AG09309 (cell line): ENCODE data around the gene GPR37L1.
"Not testable (repeated sequence)": the region's sequence is repeated elsewhere in the genome, so short reads cannot be mapped to it uniquely, and the experiment has no call there.

Source experiments
- DNase-seq: peaks from one replicate; pipeline ENCODE4 v3.0.0-alpha.2; 2010; ENCODE audit warnings: low read depth
- H3K4me3 ChIP-seq: 2 replicates; pipeline ENCODE4 v1.5.1; 2011; ENCODE audit warnings: mild to moderate bottlenecking, low read depth, low read length, moderate library complexity; ENCODE audit not compliant: control insufficient read depth
- TF ChIP-seq, protein P1 (sequence below): IDR thresholded peaks from 2 replicates; pipeline ENCODE4 v1.5.1; 2011; ENCODE audit warnings: mild to moderate bottlenecking, low read depth, low read length, inconsistent platforms; ENCODE audit not compliant: insufficient read depth, control insufficient read depth; ENCODE audit errors: missing control alignments

GPR37L1 gene

GRCh38 chr1:202144402-202145067, 21.8 kb downstream of the GPR37L1 start, which contains the start of gene ARL8A:
ARL8A (minus strand) TSS chr1:202144737; CDS start chr1:202144572, 165 bp downstream.
- peak within 1 kb of the TSS; percentile 60 for H3K4me3 ChIP-seq
- TF ChIP-seq, protein P1, sequence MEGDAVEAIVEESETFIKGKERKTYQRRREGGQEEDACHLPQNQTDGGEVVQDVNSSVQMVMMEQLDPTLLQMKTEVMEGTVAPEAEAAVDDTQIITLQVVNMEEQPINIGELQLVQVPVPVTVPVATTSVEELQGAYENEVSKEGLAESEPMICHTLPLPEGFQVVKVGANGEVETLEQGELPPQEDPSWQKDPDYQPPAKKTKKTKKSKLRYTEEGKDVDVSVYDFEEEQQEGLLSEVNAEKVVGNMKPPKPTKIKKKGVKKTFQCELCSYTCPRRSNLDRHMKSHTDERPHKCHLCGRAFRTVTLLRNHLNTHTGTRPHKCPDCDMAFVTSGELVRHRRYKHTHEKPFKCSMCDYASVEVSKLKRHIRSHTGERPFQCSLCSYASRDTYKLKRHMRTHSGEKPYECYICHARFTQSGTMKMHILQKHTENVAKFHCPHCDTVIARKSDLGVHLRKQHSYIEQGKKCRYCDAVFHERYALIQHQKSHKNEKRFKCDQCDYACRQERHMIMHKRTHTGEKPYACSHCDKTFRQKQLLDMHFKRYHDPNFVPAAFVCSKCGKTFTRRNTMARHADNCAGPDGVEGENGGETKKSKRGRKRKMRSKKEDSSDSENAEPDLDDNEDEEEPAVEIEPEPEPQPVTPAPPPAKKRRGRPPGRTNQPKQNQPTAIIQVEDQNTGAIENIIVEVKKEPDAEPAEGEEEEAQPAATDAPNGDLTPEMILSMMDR, result no peak
- no peak for DNase-seq

- DNase-seq, result no peak
- TF ChIP-seq, protein P1, result no peak
- peak overlapping the region; percentile 60 for H3K4me3 ChIP-seq
Measured at GRCh38 chr1:202145068-202145743, 22.5 kb downstream of the GPR37L1 start.

- H3K4me3 ChIP-seq, DNase-seq: not testable (repeated sequence)
Measured at GRCh38 chr1:202145744-202146140, 23.0 kb downstream of the GPR37L1 start.

- no peak overlapping the region for H3K4me3 ChIP-seq
- DNase-seq, result no peak
- TF ChIP-seq, protein P1, result no peak
Measured at GRCh38 chr1:202146279-202146678, 23.6 kb downstream of the GPR37L1 start.

DNA sequence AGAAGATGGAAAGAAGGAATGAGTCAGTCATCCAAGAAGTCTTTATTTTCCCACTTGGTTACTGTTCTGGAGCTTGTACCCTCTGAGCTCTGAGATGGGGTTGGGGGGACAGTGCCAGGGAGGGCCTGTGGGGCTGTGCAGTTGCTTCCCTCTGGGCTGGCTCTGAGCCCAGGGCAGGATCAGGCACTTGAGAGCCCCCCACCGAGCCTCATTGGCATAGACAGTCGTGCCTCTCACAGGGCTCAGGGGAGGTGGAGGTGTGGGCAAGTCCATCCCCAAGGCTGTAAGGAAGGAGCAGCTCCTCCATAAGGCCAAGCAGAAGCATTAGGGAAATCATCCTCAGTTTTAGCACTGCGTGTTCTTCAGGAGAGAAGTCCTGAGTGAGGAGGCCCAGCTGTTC, 24.3 kb downstream of the GPR37L1 start:
- no peak overlapping the region for H3K4me3 ChIP-seq
- DNase-seq, result no peak
- TF ChIP-seq, protein P1, result no peak

DNA sequence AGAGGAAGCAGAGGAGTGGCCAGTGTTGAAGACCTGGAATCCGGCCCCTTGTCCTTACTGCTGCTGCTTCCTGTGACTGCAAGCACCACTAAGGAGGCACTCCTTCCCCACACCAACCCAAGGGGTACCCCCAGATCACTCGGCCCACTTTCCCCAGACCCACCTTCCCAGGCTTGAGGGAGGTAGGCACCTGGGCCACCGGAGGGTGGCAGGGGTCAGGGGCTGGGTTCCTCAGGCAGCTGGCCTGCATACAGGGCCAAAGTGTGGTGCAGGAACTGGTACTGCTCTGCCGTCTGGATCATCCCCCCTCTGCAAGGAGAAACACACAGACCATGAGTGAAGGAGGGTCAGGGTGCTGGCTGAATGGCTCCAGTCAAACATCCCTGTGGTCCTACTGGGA, 25.7 kb downstream of the GPR37L1 start:
- DNase-seq, result no peak
- TF ChIP-seq, protein P1, result no peak
- H3K4me3 ChIP-seq, result no peak overlapping the region

GRCh38 chr1:202149566-202149965, 26.8 kb downstream of the GPR37L1 start:
- DNase-seq, result no peak
- TF ChIP-seq, protein P1, result no peak
- H3K4me3 ChIP-seq, result no peak overlapping the region
